Esophagus muscularis mucosa (tissue), 4 donors: ENCODE results near the gene SDK1.

Experiments used
- CTCF ChIP-seq, 3 experiments: fragments of 200-600 bp in 2 of 3; fragments of 450-650 bp in 1 of 3; sonication (generic) in 2 of 3; IDR thresholded peaks; one replicate each; pipeline ENCODE4 v1.5.1; 2017 to 2019; ENCODE audit warnings: antibody characterized with exemption in 3 of 3, mild to moderate bottlenecking in 2 of 3, moderate library complexity in 1 of 3
- EP300 ChIP-seq: sonication (generic); formaldehyde crosslinking; IDR thresholded peaks from one replicate; pipeline ENCODE4 v1.6.1; 2017; ENCODE audit warnings: antibody characterized with exemption
- POLR2A ChIP-seq: fragments of 450-650 bp; IDR thresholded peaks from one replicate; pipeline ENCODE4 v1.6.1; 2017; ENCODE audit warnings: antibody characterized with exemption, moderate library complexity, mild to moderate bottlenecking, low read depth
- POLR2AphosphoS5 ChIP-seq, 2 donors: sonication (generic); formaldehyde crosslinking; IDR thresholded peaks; one replicate each; pipeline ENCODE4 v1.6.1; 2017; ENCODE audit warnings: antibody characterized with exemption in 2 of 2

- TF ChIP-seq CTCF (IDR thresholded peaks at IDR 0.05) (no peak), POLR2A (no peak), POLR2AphosphoS5 (IDR thresholded peaks at IDR 0.05) (no peak), EP300 (no peak)
Measured at GRCh38 chr7:3949242-3949640, 648.2 kb downstream of the SDK1 start.
